ENCODE measurements around the gene MINDY4.
"Not testable (repeated sequence)": the region's sequence is repeated elsewhere in the genome, so short reads cannot be mapped to it uniquely, and the experiment has no call there.

- not testable (repeated sequence) for TF ChIP-seq POLR2A, CTCF (IDR thresholded peaks at IDR 0.05)
Observed at GRCh38 chr7:30834017-30834674, 62.9 kb downstream of the MINDY4 start.

Measured in right lobe of liver (tissue), 4 donors.